Osteoblast (primary cell): Measurements from ENCODE around the gene GBP4. TPM values are rescaled to one million over a fixed set of nuclear protein-coding genes. Genes with fewer than 3 reads are reported as not detected.

Experiments
- DNase-seq: peaks from one replicate; pipeline ENCODE4 v3.0.0; 2011; ENCODE audit warnings: low spot score, mixed read lengths; ENCODE audit not compliant: insufficient read length; ENCODE audit errors: missing footprints
- H2AFZ ChIP-seq: 2 replicates; pipeline ENCODE4 v1.6.0; 2011; ENCODE audit warnings: mild to moderate bottlenecking, low read length
- H3K27ac ChIP-seq: 2 replicates; pipeline ENCODE4 v1.5.1; 2011; ENCODE audit warnings: mild to moderate bottlenecking, low read depth, low read length, moderate library complexity
- H3K27me3 ChIP-seq: 2 replicates; pipeline ENCODE4 v1.6.0; 2012; ENCODE audit warnings: mild to moderate bottlenecking, control low read depth, inconsistent platforms, low read length, moderate library complexity; ENCODE audit not compliant: insufficient read depth
- H3K36me3 ChIP-seq: 2 replicates; pipeline ENCODE4 v1.5.1; 2011; ENCODE audit warnings: mild to moderate bottlenecking, low read length, control low read depth, moderate library complexity; ENCODE audit not compliant: insufficient read depth
- H3K4me1 ChIP-seq: 2 replicates; pipeline ENCODE4 v1.5.1; 2011; ENCODE audit warnings: mild to moderate bottlenecking, low read length, control low read depth, moderate library complexity; ENCODE audit not compliant: insufficient read depth
- H3K4me2 ChIP-seq: 2 replicates; pipeline ENCODE4 v1.6.0; 2011; ENCODE audit warnings: mild to moderate bottlenecking, low read length; ENCODE audit not compliant: insufficient read depth
- H3K4me3 ChIP-seq: fragments of 200-600 bp; sonication (generic); 3 replicates; pipeline ENCODE4 v1.5.1; 2012; ENCODE audit warnings: mild to moderate bottlenecking, low read length, inconsistent platforms; ENCODE audit not compliant: insufficient read depth
- H3K79me2 ChIP-seq: 2 replicates; pipeline ENCODE4 v1.6.0; 2012; ENCODE audit warnings: mild to moderate bottlenecking, low read length, control low read depth, inconsistent platforms; ENCODE audit not compliant: insufficient read depth
- H3K9me3 ChIP-seq: 2 replicates; pipeline ENCODE4 v1.5.1; 2011; ENCODE audit warnings: low read depth, low read length, control low read depth
- H4K20me1 ChIP-seq: 2 replicates; pipeline ENCODE4 v1.6.0; 2012; ENCODE audit warnings: mild to moderate bottlenecking, low read length, control low read depth; ENCODE audit not compliant: insufficient read depth
- CTCF ChIP-seq: IDR thresholded peaks from 2 replicates; pipeline ENCODE4 v1.5.1; 2011; ENCODE audit warnings: mild to moderate bottlenecking, low read depth, low read length, moderate library complexity; ENCODE audit errors: extremely low read depth
- total RNA-seq: library from RNA; depleted of rRNA; stranded (reverse); fragments of >200 nt; gene quantifications from 2 replicates; pipeline ENCODE4 v1.2.3, GENCODE V29; 2012

GBP4 gene
- total RNA-seq, 1 donor: 0.36 TPM

DNA sequence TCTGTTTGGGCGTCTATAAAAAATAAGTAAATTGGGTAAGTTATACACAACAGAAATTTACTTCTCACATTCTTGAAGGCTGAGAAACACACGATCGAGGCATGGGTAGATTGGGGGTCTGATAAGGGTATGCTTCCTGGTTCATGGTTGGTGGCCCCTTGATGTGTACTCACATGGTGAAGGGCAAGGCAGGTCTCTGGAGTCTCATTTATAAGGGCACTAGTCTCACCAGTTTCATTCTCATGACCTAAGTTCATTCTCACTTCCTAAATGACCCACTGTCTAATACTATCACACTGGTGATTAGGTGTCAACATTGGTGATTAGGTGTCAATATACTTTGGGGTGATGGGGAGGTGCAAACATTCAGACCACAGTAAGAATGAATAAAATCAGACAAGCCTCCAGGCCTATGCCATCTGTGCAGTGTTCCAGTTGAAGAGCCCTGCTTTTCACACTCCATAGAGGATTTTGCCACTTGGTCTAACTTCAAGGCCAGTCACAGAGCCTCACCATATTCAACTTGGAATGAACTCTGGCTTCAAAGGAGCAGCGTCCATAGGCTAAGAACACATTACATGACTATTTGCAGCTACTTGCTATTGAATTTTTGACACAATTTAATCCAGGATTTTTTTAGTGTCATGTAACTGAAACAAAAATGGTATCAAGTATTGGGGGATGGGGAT lies 2.5 kb upstream of the GBP4 start:
- H3K79me2 ChIP-seq: no peaks in the 10 kb centered on the region
- DNase-seq: no peak
- peaks cover 5% of the 10 kb centered on the region for H3K4me1 ChIP-seq
- H3K27ac ChIP-seq: no peak overlapping the region
- H3K4me3 ChIP-seq: no peak overlapping the region
- H3K36me3 ChIP-seq: no peaks in the 10 kb centered on the region
- H3K9me3 ChIP-seq: no peaks in the 10 kb centered on the region
- no peaks in the 10 kb centered on the region for H3K27me3 ChIP-seq
- H2AFZ ChIP-seq: no peak overlapping the region
- H4K20me1 ChIP-seq: no peaks in the 10 kb centered on the region
- no peak for TF ChIP-seq CTCF
- no peak overlapping the region for H3K4me2 ChIP-seq

DNA sequence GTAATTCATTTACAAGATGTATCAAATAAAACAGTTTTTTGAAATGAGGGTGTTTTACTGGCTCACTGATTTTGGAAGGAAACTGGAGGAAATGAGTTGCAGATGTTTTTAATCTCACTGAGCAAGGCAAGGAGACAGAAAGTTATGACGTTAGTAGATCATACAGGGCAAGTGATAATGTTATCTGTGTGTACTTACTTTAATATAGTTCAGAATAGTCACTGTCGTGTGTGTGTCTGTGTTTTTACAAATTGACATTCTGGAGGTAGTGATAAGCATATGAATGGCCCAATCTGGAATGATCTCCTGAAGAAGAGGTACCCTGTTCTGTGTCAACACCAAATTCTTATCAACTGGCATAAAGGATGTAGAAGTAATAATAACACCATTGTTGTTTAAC lies 1.9 kb upstream of the GBP4 start:
- peaks cover 5% of the 10 kb centered on the region for H3K4me1 ChIP-seq
- H3K79me2 ChIP-seq: no peaks in the 10 kb centered on the region
- H3K36me3 ChIP-seq: no peaks in the 10 kb centered on the region
- no peaks in the 10 kb centered on the region for H4K20me1 ChIP-seq
- no peak overlapping the region for H3K4me2 ChIP-seq
- DNase-seq: no peak
- H3K4me3 ChIP-seq: no peak overlapping the region
- H2AFZ ChIP-seq: no peak overlapping the region
- H3K9me3 ChIP-seq: no peaks in the 10 kb centered on the region
- no peak for TF ChIP-seq CTCF
- no peaks in the 10 kb centered on the region for H3K27me3 ChIP-seq
- no peak overlapping the region for H3K27ac ChIP-seq

GRCh38 chr1:89199525-89200031 lies 836 bp upstream of the GBP4 start:
- H2AFZ ChIP-seq: no peak overlapping the region
- no peak overlapping the region for H3K27ac ChIP-seq
- peak; percentile 1 for DNase-seq
- TF ChIP-seq CTCF: no peak
- no peaks in the 10 kb centered on the region for H3K79me2 ChIP-seq
- no peaks in the 10 kb centered on the region for H3K9me3 ChIP-seq
- no peaks in the 10 kb centered on the region for H3K27me3 ChIP-seq
- H3K4me2 ChIP-seq: peak overlapping the region; percentile 86
- no peaks in the 10 kb centered on the region for H4K20me1 ChIP-seq
- no peak overlapping the region for H3K4me3 ChIP-seq
- H3K36me3 ChIP-seq: no peaks in the 10 kb centered on the region
- peaks cover 5% of the 10 kb centered on the region for H3K4me1 ChIP-seq

DNA sequence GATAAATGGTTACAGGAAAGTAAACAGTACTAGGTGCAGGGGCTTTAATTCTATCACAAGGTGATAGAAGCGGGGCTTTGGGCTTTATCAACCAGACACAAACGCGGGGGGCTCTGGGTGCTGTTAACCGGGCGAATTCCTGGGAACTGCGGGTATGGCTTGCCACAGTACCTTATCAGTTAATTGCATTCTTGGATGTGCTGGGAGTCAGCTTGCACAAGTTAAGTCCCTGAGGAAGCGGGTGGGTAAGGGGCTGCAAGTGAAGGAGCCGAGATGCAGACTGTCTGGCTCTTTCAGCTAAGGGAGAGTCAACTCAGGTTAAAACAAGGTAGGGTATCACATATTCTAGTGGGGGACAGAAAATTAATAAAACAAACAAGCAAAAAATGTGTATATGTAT lies 661 bp downstream of the GBP4 start:
- Histone ChIP-seq H3K4me1 (peaks cover 5% of the 10 kb centered on the region), H3K9me3 (no peaks in the 10 kb centered on the region), H3K36me3 (no peaks in the 10 kb centered on the region), H3K79me2 (no peaks in the 10 kb centered on the region), H3K4me2 (peak overlapping the region; percentile 86), H3K27me3 (no peaks in the 10 kb centered on the region), H3K27ac (no peak overlapping the region), H2AFZ (peak overlapping the region; percentile 79), H3K4me3 (peak overlapping the region; percentile 67), H4K20me1 (no peaks in the 10 kb centered on the region)
- no peak for TF ChIP-seq CTCF
- DNase-seq: no peak
